IMR-90 (cell line): ENCODE measurements around the gene ZNF532. TPM values are rescaled to one million over a fixed set of nuclear protein-coding genes. Genes with fewer than 3 reads are reported as not detected.

Source experiments
- ATAC-seq: fragments of 200-7000 bp; cut with Tn5 transposase; 2 replicates; pipeline ENCODE4 v1.9.1; 2020; ENCODE audit warnings: low read depth, mild to moderate bottlenecking, moderate library complexity
- Bru-seq: library from RNA; stranded (reverse); fragments of 400-500 nt; gene quantifications from one replicate; lab custom pipeline; 2021; lab: Mats Ljungman, UMichigan
- BruChase-seq, 2 experiments: library from RNA; stranded (reverse); fragments of 400-500 nt; gene quantifications; one replicate each; lab custom pipeline; 2021; lab: Mats Ljungman, UMichigan
- BruUV-seq: library from RNA; stranded (reverse); fragments of 400-500 nt; replicated peaks from 2 replicates; lab custom pipeline; 2021; lab: Mats Ljungman, UMichigan
- CTCF ChIA-PET: fragments of 300-600 bp; formaldehyde crosslinking; extraction: SDS; loops from one replicate; lab custom pipeline; 2021; ENCODE audit warnings: antibody characterized with exemption; lab: Yijun Ruan, JAX
- POLR2A ChIA-PET: fragments of 300-600 bp; sonication (Branson Sonifier 250); formaldehyde crosslinking; loops from one replicate; lab custom pipeline; 2022; ENCODE audit warnings: antibody characterized with exemption; ENCODE audit not compliant: unreplicated experiment; lab: Charles Lee
- DNase-seq: peaks from one replicate; pipeline ENCODE4 v3.0.0; 2013
- H2AFZ ChIP-seq: replicated peaks from 2 replicates; pipeline ENCODE3; 2013; ENCODE audit warnings: low read length, mild to moderate bottlenecking; ENCODE audit not compliant: poor library complexity
- H2AK5ac ChIP-seq: 2 replicates; pipeline ENCODE4 v1.6.1; 2013; ENCODE audit warnings: low read depth, low read length, inconsistent platforms
- H2AK9ac ChIP-seq: replicated peaks from 2 replicates; pipeline ENCODE3; 2013; ENCODE audit warnings: mild to moderate bottlenecking, low read depth, low read length, moderate library complexity; ENCODE audit not compliant: poor library complexity
- H2BK120ac ChIP-seq: 2 replicates; pipeline ENCODE4 v1.6.1; 2013; ENCODE audit warnings: low read depth, low read length, inconsistent platforms
- H2BK15ac ChIP-seq: 3 replicates; pipeline ENCODE4 v1.6.1; 2013; ENCODE audit warnings: low read depth, low read length, inconsistent platforms
- H2BK20ac ChIP-seq: 2 replicates; pipeline ENCODE4 v1.6.1; 2013; ENCODE audit warnings: low read depth, mild to moderate bottlenecking, inconsistent platforms, low read length, moderate library complexity
- H2BK5ac ChIP-seq: 2 replicates; pipeline ENCODE4 v1.6.1; 2013; ENCODE audit warnings: mild to moderate bottlenecking, low read depth, low read length, inconsistent platforms; ENCODE audit not compliant: poor library complexity, severe bottlenecking
- H3K14ac ChIP-seq: replicated peaks from 2 replicates; pipeline ENCODE4 v1.6.1; 2013; ENCODE audit warnings: low read depth, low read length, inconsistent platforms
- H3K18ac ChIP-seq: 2 replicates; pipeline ENCODE4 v1.6.1; 2013; ENCODE audit warnings: low read depth, low read length, control low read depth
- H3K23ac ChIP-seq: 2 replicates; pipeline ENCODE4 v1.6.1; 2013; ENCODE audit warnings: low read depth, low read length, inconsistent platforms
- H3K27ac ChIP-seq: 2 replicates; pipeline ENCODE4 v1.5.1; 2013; ENCODE audit warnings: mild to moderate bottlenecking, control low read depth, low read length; ENCODE audit not compliant: insufficient read depth
- H3K27me3 ChIP-seq: 2 replicates; pipeline ENCODE4 v1.6.1; 2013; ENCODE audit warnings: low read length; ENCODE audit not compliant: control insufficient read depth, insufficient read depth
- H3K36me3 ChIP-seq: 2 replicates; pipeline ENCODE4 v1.6.1; 2013; ENCODE audit warnings: low read length, mixed read lengths; ENCODE audit not compliant: control insufficient read depth, insufficient read depth
- H3K4ac ChIP-seq: 2 replicates; pipeline ENCODE4 v1.6.1; 2013; ENCODE audit warnings: low read depth, low read length, inconsistent platforms
- H3K4me1 ChIP-seq: 2 replicates; pipeline ENCODE4 v1.6.1; 2013; ENCODE audit warnings: low read length, mixed read lengths; ENCODE audit not compliant: control insufficient read depth, insufficient read depth
- H3K4me2 ChIP-seq: 2 replicates; pipeline ENCODE4 v1.6.1; 2013; ENCODE audit warnings: low read depth, mild to moderate bottlenecking, control low read depth, low read length, moderate library complexity
- H3K4me3 ChIP-seq: 2 replicates; pipeline ENCODE4 v1.5.1; 2013; ENCODE audit warnings: low read depth, mild to moderate bottlenecking, control low read depth, low read length, moderate library complexity; ENCODE audit not compliant: insufficient read depth
- H3K56ac ChIP-seq: 2 replicates; pipeline ENCODE4 v1.6.1; 2013; ENCODE audit warnings: low read length, inconsistent platforms; ENCODE audit not compliant: insufficient read depth; ENCODE audit errors: extremely low read depth
- H3K79me1 ChIP-seq, 2 experiments: 2 replicates each; pipeline ENCODE4 v1.6.1; 2013; ENCODE audit warnings: low read length in 2 of 2, inconsistent platforms in 1 of 2, low read depth in 1 of 2
- H3K9ac ChIP-seq: 2 replicates; pipeline ENCODE4 v1.6.1; 2013; ENCODE audit warnings: low read depth, low read length, control low read depth
- H3K9me1 ChIP-seq: 2 replicates; pipeline ENCODE4 v1.6.1; 2013; ENCODE audit warnings: low read length, inconsistent platforms; ENCODE audit not compliant: insufficient read depth
- H3K9me3 ChIP-seq: 2 replicates; pipeline ENCODE4 v1.6.1; 2013; ENCODE audit warnings: low read length; ENCODE audit not compliant: control insufficient read depth, insufficient read depth
- H4K20me1 ChIP-seq: 2 replicates; pipeline ENCODE4 v1.6.1; 2013; ENCODE audit warnings: low read length, inconsistent platforms; ENCODE audit not compliant: insufficient read depth
- H4K5ac ChIP-seq: 2 replicates; pipeline ENCODE4 v1.6.1; 2013; ENCODE audit warnings: mild to moderate bottlenecking, low read depth, low read length, control low read depth
- H4K8ac ChIP-seq, 2 experiments: 2 replicates each; pipeline ENCODE4 v1.6.1; 2013; ENCODE audit warnings: low read depth in 2 of 2, low read length in 2 of 2, control low read depth in 1 of 2, inconsistent platforms in 1 of 2
- H4K91ac ChIP-seq: 2 replicates; pipeline ENCODE4 v1.6.1; 2013; ENCODE audit warnings: low read depth, low read length, inconsistent platforms; ENCODE audit not compliant: insufficient read depth
- NFE2L2 ChIP-seq: fragments of 150-350 bp; IDR thresholded peaks from 2 replicates; pipeline ENCODE4 v1.6.1; 2016; ENCODE audit warnings: low read depth, mild to moderate bottlenecking, low read length
- POLR2A ChIP-seq: IDR thresholded peaks from 2 replicates; pipeline ENCODE4 v1.6.1; 2012; ENCODE audit warnings: mild to moderate bottlenecking, low read depth, low read length
- RCOR1 ChIP-seq: IDR thresholded peaks from 2 replicates; pipeline ENCODE4 v1.6.1; 2012; ENCODE audit warnings: mild to moderate bottlenecking, low read length, improper control_type of control experiment; ENCODE audit not compliant: insufficient replicate concordance
- RFX5 ChIP-seq: IDR thresholded peaks from 2 replicates; pipeline ENCODE4 v1.8.0; 2012; ENCODE audit warnings: low read depth, mild to moderate bottlenecking, low read length, moderate library complexity
- WGBS, 2 experiments: methylation state at CpG; one replicate each; pipeline versions ENCODE4 v1.1.5 to v1.1.7; 2013; ENCODE audit warnings: missing lambda C conversion rate in 2 of 2; ENCODE audit not compliant: insufficient read length in 1 of 2; ENCODE audit errors: extremely low coverage in 2 of 2; 5-methylcytosine and 5-hydroxymethylcytosine counted together
- dilution Hi-C: fragments of 300-500 bp; cut with HindIII; formaldehyde crosslinking; loops from one replicate; pipeline ENCODE4 v1.14.3; 2018; ENCODE audit warnings: low sequenced_read_pairs; ENCODE audit not compliant: unreplicated experiment
- in situ Hi-C: fragments of 300-500 bp; cut with MboI; formaldehyde crosslinking; loops from 3 replicates; pipeline ENCODE4 v1.14.3; 2019; ENCODE audit warnings: low sequenced_read_pairs, inconsistent platforms, mixed read lengths
- intact Hi-C: fragments of 100-400 bp; cut with micrococcal nuclease; formaldehyde crosslinking; loops from 2 replicates; pipeline ENCODE4 v1.10.0; 2022
- long read RNA-seq: library from polyadenylated mRNA; unstranded; transcript quantifications from one replicate; pipeline ENCODE4 v2.0.0, GENCODE V29; 2021; ENCODE audit not compliant: unreplicated experiment
- polyA plus RNA-seq, 3 experiments: library from polyadenylated mRNA; depleted of rRNA; stranded (reverse); fragments of >200 nt; gene quantifications; 2 replicates each; pipeline ENCODE4 v1.2.3, GENCODE V29; 2012; ENCODE audit warnings: low replicate concordance in 1 of 3
- total RNA-seq: library from RNA; depleted of rRNA; stranded (reverse); fragments of >200 nt; gene quantifications from 2 replicates; pipeline ENCODE4 v1.2.3, GENCODE V29; 2012; rRNA removed

Gene ZNF532
- 29.9 and 30.0 TPM in 2 replicates for total RNA-seq
- polyA plus RNA-seq (2012; rRNA removed), result 36.7 and 45.8 TPM in 2 replicates
- 18.1 and 24.4 TPM in 2 replicates for polyA plus RNA-seq (2012; cell fraction: cytosol; rRNA removed)
- polyA plus RNA-seq (2012; cell fraction: nucleus; rRNA removed; ENCODE audit: low replicate concordance), result 43.8 and 99.3 TPM in 2 replicates
- Bru-seq, nascent RNA, result percentile 88 among the genes with signal in this experiment
- percentile 89 among the genes with signal in this experiment for BruChase-seq, experiment 1, labeled RNA remaining after a 6-hour chase
- BruChase-seq, experiment 2, labeled RNA remaining after a 2-hour chase, result percentile 84 among the genes with signal in this experiment
- long read RNA-seq, full-length matches to known transcripts, result 3 of 21 reads
- long read RNA-seq, partial matches to known transcripts, result 13 of 21 reads
- long read RNA-seq, other reads (novel, unspliced or antisense), result 5 of 21 reads

GRCh38 chr18:58864146-58865032, at the start of gene ZNF532:
ZNF532 (plus strand) TSS chr18:58864877. CDS start in a region left out here.
- TF ChIP-seq RFX5 (no peak), POLR2A (peak; percentile 28; the same call in 1 of the 2 replicates), RCOR1 (no peak), NFE2L2 (no peak)
- peak within 1 kb of the TSS; percentile 63; the same call in 2 of the 3 replicates for H2BK15ac ChIP-seq
- peak within 1 kb of the TSS; percentile 85 for H4K5ac ChIP-seq
- intact Hi-C loops (loop anchor here (2.0 to 5.0 kb wide), 2 partner anchors 76 to 203 kb away; no protein-coding TSS in a partner anchor), in situ Hi-C loops (no loop called here), dilution Hi-C loops (no loop called here)
- peak within 1 kb of the TSS; percentile 97 for H2BK120ac ChIP-seq
- H3K27me3 ChIP-seq, result no peaks in the 10 kb centered on the region
- H2AK9ac ChIP-seq, result peak within 1 kb of the TSS; percentile 82
- POLR2A ChIA-PET, result interaction anchor here (0.5 kb wide), 1 partner anchor 17 kb away, joined by 5 read pairs; no protein-coding TSS in a partner anchor
- CTCF ChIA-PET, result interaction anchor here (0.5 kb wide), 1 partner anchor 40 kb away, joined by 5 read pairs; no protein-coding TSS in a partner anchor
- peak within 1 kb of the TSS; percentile 75 for H3K4me2 ChIP-seq
- peaks cover 34% of the 10 kb centered on the region for H3K4me1 ChIP-seq
- H3K4ac ChIP-seq, result peak within 1 kb of the TSS; percentile 99
- peaks cover 12% of the 10 kb centered on the region for H3K9me1 ChIP-seq
- ATAC-seq, result peak; percentile 50
- peak within 1 kb of the TSS; percentile 94 for H3K18ac ChIP-seq
- H3K79me1 ChIP-seq, result peaks cover 53 to 67% of the 10 kb centered on the region in 2 experiments
- peak within 1 kb of the TSS; percentile 97 for H3K56ac ChIP-seq
- peak within 1 kb of the TSS; percentile 85 for H2BK20ac ChIP-seq
- H2AFZ ChIP-seq, result peak within 1 kb of the TSS; percentile 87
- peak within 1 kb of the TSS; percentile 94 for H3K9ac ChIP-seq
- peaks cover 2% of the 10 kb centered on the region; the same call in 1 of the 2 replicates for H3K9me3 ChIP-seq
- WGBS, 2 experiments, result no CpG with 5 or more reads among the region's 17 CpGs
- H3K14ac ChIP-seq, result peak within 1 kb of the TSS; percentile 99
- H3K36me3 ChIP-seq, result peaks cover 14% of the 10 kb centered on the region
- BruUV-seq, result no TSS peak
- H3K4me3 ChIP-seq, result peak within 1 kb of the TSS; percentile 39
- H4K91ac ChIP-seq, result peak within 1 kb of the TSS; percentile 100
- peak within 1 kb of the TSS; percentile 67 to 97 for H4K8ac ChIP-seq
- H3K23ac ChIP-seq, result peak within 1 kb of the TSS; percentile 99
- peak within 1 kb of the TSS; percentile 100 for H2AK5ac ChIP-seq
- H3K27ac ChIP-seq, result peak within 1 kb of the TSS; percentile 98
- no peaks in the 10 kb centered on the region for H4K20me1 ChIP-seq
- DNase-seq, result peak; percentile 82
- H2BK5ac ChIP-seq, result peak within 1 kb of the TSS; percentile 98
